HPDE6-E6E7 (cell line): Measurements from ENCODE around the gene NFATC3.
A peak's percentile ranks its signal among the peaks of the same experiment; 100 is the strongest.

Experiments used
- DNase-seq: peaks from one replicate; pipeline ENCODE4 v3.0.0; 2011; ENCODE audit warnings: missing footprints; ENCODE audit errors: extremely low spot score

Gene NFATC3

DNA sequence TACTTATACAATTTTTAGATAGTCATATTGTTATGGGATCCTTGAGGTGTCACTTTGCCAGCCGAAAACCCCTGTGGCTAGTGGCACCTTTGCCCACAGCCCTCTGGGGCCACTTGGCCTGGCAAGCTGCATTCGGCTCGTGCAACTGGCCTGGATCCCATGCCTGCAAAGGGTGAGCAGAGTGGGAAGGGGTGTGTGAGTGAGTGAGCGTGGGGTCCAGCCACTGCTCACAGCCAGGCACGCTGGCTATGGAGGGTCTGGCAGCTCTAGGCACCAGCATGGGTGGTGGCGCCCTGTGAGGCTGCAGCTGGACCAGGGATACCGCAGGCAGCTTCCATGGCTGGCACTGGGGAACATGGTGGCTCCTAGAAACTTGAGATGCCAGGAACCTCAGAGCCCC is 101.7 kb downstream of the NFATC3 start:
- no peak for DNase-seq

DNA sequence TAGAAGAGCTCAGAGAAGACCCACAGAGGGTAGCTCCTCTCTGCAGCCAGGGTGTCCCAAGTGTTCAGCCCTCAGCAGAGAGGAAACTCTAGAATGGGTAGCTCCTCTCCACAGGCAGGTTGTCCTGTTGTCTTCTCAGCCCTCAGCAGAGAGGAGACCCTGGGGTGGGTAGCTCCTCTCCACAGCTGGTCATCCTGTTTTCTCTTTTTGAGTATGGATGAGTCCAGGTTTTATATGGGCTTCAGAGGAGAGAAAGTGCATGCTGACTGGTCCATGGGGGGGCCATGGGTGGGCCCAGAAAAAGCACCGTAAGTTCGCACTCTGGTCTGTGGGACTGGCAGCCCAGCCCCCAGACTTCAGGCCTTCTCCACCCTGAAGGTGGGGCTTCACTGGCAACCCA is 102.3 kb downstream of the NFATC3 start:
- DNase-seq: no peak

DNA sequence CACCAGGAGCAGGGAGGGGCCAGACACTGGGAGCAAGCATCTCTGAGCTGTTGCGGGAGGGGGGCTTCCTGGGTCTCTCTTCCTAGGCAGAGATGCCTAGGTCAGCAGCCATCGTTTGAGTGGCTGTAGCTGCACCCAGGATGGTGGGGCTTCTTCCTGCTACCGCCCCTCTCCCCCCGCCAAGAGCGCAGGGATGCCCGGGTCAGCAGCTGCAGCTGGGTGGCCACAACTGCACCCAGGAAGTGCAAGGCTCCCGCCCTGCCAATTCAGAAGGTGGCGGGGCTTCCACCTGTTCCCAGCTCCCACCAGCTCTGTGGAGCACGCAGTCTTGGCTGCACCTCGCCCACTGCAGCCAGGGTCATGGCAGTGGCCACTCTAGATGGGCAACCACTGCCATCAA is 103.0 kb downstream of the NFATC3 start:
- no peak for DNase-seq

DNA sequence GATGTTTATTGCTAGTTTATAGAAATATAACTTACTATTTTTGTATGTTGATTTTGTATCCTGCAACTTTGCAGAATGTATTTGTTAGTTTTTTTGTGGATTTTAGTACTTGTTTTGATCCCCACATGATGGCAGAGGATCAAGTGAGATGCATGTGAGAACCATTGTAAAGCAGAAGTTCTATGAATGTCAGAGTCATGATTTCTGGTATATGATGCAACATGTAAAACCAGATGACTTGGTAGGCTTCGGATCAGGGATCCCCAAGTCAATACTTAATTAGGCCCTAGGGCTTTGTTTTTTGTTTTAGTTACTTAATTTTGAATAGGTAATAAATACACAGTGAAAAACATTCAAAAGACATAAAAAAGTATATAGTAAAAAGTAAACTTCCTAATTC is 104.9 kb downstream of the NFATC3 start:
- no peak for DNase-seq

- no peak for DNase-seq
Observed at GRCh38 chr16:68190736-68191510, 105.8 kb downstream of the NFATC3 start.

DNA sequence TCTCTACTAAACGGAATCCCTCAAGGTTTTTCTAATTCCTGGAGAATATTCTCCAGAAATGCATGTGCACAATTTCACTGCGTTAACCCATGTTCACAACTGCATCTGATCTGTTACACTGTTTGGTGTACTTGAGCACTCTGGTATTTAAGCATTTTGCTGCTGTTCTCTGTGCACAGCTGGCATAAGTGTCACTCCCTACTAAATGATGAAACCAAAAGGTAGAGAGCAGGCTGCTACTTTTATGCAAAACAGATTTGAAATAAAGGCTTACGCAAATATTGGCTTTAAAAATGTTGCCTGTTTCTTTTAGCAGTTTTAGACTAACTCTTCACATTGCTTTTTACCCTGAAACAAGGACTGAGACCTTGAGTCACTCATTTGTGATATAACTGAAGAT is 109.1 kb downstream of the NFATC3 start:
- DNase-seq: no peak

DNA sequence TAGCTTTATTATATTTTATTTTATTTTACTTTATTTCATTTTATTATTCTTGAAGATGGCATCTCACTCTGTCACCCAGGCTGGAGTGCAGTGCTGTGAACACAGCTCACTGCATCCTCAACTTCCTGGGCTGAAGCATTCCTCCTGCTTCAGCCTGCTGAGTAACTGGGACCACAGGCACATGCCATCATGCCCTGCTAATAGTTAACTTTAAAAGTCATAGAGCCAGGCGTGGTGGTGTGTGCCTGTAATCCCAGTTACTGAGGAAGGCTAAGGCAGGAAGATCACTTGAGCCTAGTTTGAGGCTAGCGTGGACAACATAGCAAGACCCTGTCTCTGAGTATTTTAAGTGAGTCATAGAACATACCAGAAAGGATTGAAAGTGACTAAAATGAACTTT is 112.1 kb downstream of the NFATC3 start:
- no peak for DNase-seq

GRCh38 chr16:68200088-68200783 is 115.1 kb downstream of the NFATC3 start:
- peak; percentile 14 for DNase-seq

- no peak for DNase-seq
Observed at GRCh38 chr16:68202091-68202519, 116.9 kb downstream of the NFATC3 start.

- DNase-seq: no peak
Observed at GRCh38 chr16:68206245-68206644, 121.1 kb downstream of the NFATC3 start.

GRCh38 chr16:68214726-68215125 is 129.6 kb downstream of the NFATC3 start:
- DNase-seq: no peak

DNA sequence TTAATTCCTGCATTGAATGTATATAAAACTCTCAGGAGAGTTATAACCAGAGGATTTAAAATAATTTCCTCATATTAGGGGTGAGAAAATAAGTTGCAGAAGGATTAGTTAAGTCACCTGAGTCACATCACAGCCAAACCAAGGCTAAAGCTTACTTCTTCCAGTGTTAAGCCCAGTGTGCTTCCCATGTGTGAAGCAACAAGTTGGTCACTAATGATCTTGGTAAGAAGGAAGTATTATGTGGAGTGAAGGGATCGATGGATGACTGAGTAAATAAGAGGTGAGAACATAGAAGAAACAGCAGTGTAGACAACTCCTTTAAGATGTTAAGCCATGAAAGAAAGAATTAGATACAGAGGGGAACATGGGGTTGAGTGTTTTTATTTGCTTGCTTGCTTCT is 130.1 kb downstream of the NFATC3 start:
- no peak for DNase-seq

DNA sequence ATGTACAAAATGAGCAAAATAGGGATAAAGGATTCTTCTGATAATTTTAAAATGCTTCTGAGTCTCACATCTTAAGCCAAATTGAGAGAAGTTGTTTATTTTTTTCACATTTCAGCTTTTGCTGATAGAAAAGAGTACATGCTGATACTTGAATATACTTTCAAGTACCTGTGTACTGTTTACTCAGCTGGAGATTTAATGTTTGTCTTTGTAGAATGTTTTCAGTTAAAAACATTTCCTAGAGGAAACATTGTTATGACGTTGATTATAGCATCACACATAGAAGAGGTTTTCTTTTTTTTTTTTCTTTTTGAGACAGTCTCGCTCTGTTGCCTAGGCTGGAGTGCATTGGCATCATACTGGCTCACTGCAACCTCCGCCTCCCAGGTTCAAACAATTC is 131.1 kb downstream of the NFATC3 start:
- DNase-seq: no peak

DNA sequence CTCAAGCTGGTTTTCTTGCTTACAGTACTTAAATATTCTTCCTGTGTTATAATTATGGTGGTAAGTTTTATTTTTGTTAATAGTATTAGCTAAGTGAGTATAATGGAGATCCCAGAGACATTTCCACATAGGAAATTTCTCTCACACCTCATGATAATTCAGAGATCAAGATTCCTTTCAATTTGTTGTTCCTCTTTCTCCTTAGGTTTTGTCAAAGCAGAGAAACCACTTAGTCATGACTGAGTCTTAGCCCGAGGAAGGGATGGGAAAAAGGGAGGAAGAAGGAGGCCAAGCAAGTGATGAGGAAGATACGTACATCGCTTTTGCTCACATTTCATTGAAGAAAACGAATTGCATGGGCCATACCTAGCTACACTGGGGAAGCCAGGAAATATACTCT is 132.3 kb downstream of the NFATC3 start:
- DNase-seq: no peak

DNA sequence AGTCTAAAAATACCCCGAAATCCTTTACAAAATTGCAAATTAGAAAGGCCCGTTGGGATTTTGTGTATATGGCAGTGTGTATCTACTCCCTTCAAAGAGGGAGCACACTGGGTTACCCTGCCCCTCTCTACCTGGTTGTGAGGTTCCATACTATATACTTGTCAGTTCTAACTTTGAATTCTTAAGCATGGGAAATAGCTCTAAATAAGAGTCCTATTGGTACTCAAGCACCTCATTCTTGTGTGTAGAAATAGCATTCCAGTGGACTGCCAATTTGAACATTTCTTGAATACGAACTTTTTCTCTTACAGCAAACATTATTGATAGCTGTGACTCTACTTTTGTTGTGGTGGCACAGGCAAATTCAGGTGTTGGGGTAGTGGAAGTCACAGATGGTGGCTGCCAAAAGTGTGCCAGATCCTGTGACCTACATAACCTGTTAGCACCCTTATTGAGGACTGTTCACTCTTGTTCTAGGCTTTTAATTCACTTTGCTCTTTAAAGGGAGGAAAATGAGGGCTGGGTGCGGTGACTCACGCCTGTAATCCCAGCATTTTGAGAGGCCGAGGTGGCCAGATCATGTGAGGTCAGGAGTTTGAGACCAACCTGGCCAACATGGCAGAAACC is 134.7 kb downstream of the NFATC3 start:
- DNase-seq: no peak

DNA sequence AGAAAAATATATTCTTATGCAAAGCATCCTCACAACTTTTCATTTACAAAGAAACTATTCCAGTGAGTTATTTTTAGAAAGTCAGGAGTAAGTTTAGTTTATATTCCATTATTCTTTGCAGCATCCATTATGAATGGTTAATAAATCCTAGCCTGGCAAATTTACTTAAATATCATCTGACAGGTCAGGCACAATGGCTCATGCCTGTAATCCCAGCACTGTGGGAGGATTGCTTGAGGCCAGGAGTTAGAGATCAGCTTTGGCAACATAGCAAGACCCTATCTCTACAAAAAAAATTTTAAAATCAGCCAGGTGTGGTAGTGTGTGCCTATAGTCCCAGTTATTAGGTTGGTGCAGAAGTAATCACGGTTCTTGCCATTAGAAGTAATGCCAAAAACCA is 137.9 kb downstream of the NFATC3 start:
- DNase-seq: no peak

DNA sequence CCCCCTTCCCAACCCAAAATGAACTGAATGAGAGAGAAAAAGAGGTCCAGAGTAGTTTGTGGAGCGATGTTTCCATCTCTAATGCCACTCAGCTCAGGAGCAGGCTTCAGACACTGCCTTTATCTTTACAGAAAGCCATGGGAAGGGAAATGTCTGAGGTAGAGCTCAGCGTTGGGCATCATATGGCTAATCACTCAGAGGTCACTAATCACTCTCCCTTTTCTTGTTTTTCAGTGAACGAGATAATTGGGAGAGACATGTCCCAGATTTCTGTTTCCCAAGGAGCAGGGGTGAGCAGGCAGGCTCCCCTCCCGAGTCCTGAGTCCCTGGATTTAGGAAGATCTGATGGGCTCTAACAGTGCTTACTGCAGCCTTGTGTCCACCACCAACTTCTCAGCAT is 140.9 kb downstream of the NFATC3 start:
- DNase-seq: no peak

GRCh38 chr16:68227183-68227793 is 142.1 kb downstream of the NFATC3 start:
- no peak for DNase-seq

GRCh38 chr16:68227850-68228553 is 142.8 kb downstream of the NFATC3 start:
- no peak for DNase-seq

DNA sequence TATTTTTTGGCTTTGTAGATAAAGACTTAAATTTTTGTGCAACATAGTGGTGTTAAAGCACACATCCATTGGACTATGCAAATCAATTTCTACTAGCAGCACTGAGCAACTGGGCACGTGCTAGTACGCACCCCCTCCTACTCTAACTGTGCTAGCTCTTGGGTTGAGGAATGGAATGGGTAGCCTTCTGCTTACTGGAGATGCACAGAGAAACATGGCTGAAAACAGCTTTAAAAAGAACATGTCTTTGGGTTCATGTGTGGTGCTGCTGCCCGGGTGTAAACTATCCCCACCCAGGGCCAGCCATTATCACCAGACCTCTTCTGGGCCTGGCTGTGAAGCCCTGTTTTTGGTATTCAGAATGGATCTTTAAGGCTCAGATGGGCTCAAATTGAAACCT is 143.5 kb downstream of the NFATC3 start:
- no peak for DNase-seq

DNA sequence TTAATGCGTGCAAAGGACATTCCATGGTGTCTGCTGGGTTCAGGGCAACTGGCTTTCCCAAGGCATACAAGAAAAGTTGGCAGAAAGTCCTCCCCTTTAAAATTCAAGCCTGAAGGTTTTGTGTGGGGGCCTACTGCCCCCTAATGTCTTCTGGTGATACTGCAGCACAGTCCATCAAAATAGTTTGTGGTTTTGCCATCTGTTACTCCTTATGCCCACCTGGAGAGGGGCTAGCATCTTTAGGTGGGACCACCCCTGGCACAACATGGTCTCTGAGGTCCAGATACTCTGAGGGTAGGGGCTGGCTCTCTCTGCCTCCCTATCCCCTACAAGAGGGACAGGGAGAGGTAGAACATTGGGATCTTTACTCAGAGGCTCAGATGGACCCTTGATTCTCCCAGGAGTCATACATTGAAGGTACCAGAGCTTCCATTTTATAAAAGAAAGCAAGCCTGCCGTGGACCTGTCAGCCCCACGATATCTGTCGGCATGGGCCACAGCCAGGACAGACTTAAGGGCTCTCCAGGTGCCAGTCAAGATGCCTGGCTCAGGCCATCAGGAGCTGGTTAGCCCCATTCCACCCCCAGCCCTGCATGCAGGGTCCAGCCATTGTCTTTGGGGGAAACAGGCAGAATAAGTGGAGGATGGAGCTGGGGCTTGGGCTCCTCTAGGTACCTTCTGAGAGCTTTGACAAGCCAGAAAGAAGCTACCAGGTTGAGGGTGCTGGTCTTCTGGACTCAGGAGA is 144.4 kb downstream of the NFATC3 start:
- peak; percentile 44 for DNase-seq
